ENCODE data around the gene NNT.

DNA sequence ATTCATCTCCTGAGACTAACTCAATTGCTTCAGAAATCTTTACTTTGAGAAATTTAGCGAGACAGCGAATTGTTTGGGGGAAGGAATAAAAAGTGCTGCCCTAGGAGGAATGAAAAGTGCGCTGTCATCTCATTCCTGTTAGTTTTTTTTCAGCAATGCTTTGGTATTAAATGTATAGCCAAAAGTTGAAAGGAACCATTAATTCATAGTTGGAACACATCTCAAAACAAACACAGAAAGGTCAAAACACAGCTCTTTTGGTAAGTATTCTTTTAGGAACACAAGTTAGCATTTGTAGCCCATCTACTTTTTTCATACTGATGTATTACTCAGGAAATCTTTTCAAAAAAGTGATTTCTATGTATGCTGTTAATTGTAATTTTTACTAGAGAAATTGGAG lies 109.1 kb downstream of the NNT start:
- TF ChIP-seq, protein P1, sequence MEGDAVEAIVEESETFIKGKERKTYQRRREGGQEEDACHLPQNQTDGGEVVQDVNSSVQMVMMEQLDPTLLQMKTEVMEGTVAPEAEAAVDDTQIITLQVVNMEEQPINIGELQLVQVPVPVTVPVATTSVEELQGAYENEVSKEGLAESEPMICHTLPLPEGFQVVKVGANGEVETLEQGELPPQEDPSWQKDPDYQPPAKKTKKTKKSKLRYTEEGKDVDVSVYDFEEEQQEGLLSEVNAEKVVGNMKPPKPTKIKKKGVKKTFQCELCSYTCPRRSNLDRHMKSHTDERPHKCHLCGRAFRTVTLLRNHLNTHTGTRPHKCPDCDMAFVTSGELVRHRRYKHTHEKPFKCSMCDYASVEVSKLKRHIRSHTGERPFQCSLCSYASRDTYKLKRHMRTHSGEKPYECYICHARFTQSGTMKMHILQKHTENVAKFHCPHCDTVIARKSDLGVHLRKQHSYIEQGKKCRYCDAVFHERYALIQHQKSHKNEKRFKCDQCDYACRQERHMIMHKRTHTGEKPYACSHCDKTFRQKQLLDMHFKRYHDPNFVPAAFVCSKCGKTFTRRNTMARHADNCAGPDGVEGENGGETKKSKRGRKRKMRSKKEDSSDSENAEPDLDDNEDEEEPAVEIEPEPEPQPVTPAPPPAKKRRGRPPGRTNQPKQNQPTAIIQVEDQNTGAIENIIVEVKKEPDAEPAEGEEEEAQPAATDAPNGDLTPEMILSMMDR (IDR thresholded peaks at IDR 0.05): no peak
- no peak for TF ChIP-seq ZFX (IDR thresholded peaks at IDR 0.05; ENCODE audit: borderline replicate concordance)

Measured in 22Rv1 (cell line).